HG02642 (cell line): Measurements from ENCODE around the gene ECSCR.
"Not testable (repeated sequence)": the region's sequence is repeated elsewhere in the genome, so short reads cannot be mapped to it uniquely, and the experiment has no call there.

Source experiments
- ATAC-seq: cut with Tn5 transposase; IDR thresholded peaks from one replicate; pipeline ENCODE4 v1.9.1; 2021; ENCODE audit warnings: mild to moderate bottlenecking; ENCODE audit not compliant: unreplicated experiment, poor library complexity

ECSCR gene

GRCh38 chr5:139462586-139463276 lies at the start of gene ECSCR:
Gene ECSCR, minus strand, starts transcription at chr5:139462743. Its CDS starts 73 bp downstream, at chr5:139462670.
- ATAC-seq: no peak

- ATAC-seq: not testable (repeated sequence)
Observed at GRCh38 chr5:139504722-139505121, 42.2 kb upstream of the ECSCR start.

- ATAC-seq: not testable (repeated sequence)
Observed at GRCh38 chr5:139503879-139504278, 41.3 kb upstream of the ECSCR start.

- not testable (repeated sequence) for ATAC-seq
Observed at GRCh38 chr5:139503036-139503817, 40.7 kb upstream of the ECSCR start.

- no peak for ATAC-seq
Observed at GRCh38 chr5:139501381-139501780, 38.8 kb upstream of the ECSCR start.

- ATAC-seq: no peak
Observed at GRCh38 chr5:139495638-139496435, 33.3 kb upstream of the ECSCR start.

GRCh38 chr5:139494832-139495231 lies 32.3 kb upstream of the ECSCR start:
- ATAC-seq: no peak

GRCh38 chr5:139494256-139494655 lies 31.7 kb upstream of the ECSCR start:
- no peak for ATAC-seq

GRCh38 chr5:139492700-139493192 lies 30.2 kb upstream of the ECSCR start:
- no peak for ATAC-seq

- ATAC-seq: no peak
Observed at GRCh38 chr5:139488260-139488659, 25.7 kb upstream of the ECSCR start.

- no peak for ATAC-seq
Observed at GRCh38 chr5:139486201-139486600, 23.7 kb upstream of the ECSCR start.

GRCh38 chr5:139482890-139483208 lies 20.3 kb upstream of the ECSCR start:
- not testable (repeated sequence) for ATAC-seq

GRCh38 chr5:139482050-139482889 lies 19.7 kb upstream of the ECSCR start, which contains the start of gene STING1:
Gene STING1, minus strand, starts transcription at chr5:139482758. Its CDS starts 1,054 bp downstream, at chr5:139481704.
- ATAC-seq: peak; percentile 59

GRCh38 chr5:139481580-139482049 lies 19.1 kb upstream of the ECSCR start:
- ATAC-seq: peak; percentile 29

- no peak for ATAC-seq
Observed at GRCh38 chr5:139481122-139481533, 18.6 kb upstream of the ECSCR start.

- ATAC-seq: not testable (repeated sequence)
Observed at GRCh38 chr5:139479729-139480128, 17.2 kb upstream of the ECSCR start.

- not testable (repeated sequence) for ATAC-seq
Observed at GRCh38 chr5:139478657-139479423, 16.3 kb upstream of the ECSCR start.

- ATAC-seq: no peak
Observed at GRCh38 chr5:139475865-139476617, 13.5 kb upstream of the ECSCR start.
